Hepatocyte (in vitro differentiated cells): ENCODE measurements around the gene PMF1.

Source experiments
- CTCF ChIP-seq: fragments of 200-600 bp; sonication (generic); IDR thresholded peaks from 2 replicates; pipeline ENCODE4 v1.5.1; 2016; ENCODE audit warnings: antibody characterized with exemption, mild to moderate bottlenecking; ENCODE audit not compliant: poor library complexity
- EZH2phosphoT487 ChIP-seq: fragments of 200-600 bp; sonication (generic); IDR thresholded peaks from one replicate; pipeline ENCODE4 v1.6.1; 2018; ENCODE audit warnings: antibody characterized with exemption, mild to moderate bottlenecking, low read depth, moderate library complexity; ENCODE audit not compliant: unreplicated experiment, severe bottlenecking

GRCh38 chr1:156284757-156285156, 72.0 kb downstream of the PMF1 start:
- TF ChIP-seq CTCF: no peak
- TF ChIP-seq EZH2phosphoT487: no peak
